CD4-positive, alpha-beta T cell (primary cell): ENCODE data around the gene RHBDL3. TPM values are rescaled to one million over a fixed set of nuclear protein-coding genes. Genes with fewer than 3 reads are reported as not detected.

Experiments
- ATAC-seq: fragments of 200-7000 bp; cut with Tn5 transposase; one replicate; pipeline ENCODE4 v1.10.0; 2022; ENCODE audit warnings: mild to moderate bottlenecking; ENCODE audit not compliant: poor library complexity
- CTCF ChIA-PET: fragments of 350-600 bp; sonication (Branson Sonifier 250); formaldehyde crosslinking; loops from one replicate; lab custom pipeline; 2021; ENCODE audit warnings: antibody characterized with exemption, inconsistent platforms; lab: Charles Lee
- POLR2A ChIA-PET: fragments of 350-600 bp; sonication (Branson Sonifier 250); formaldehyde crosslinking; loops from one replicate; lab custom pipeline; 2021; ENCODE audit warnings: antibody characterized with exemption, inconsistent platforms; lab: Charles Lee
- DNase-seq, 14 experiments: peaks; one replicate each; pipeline ENCODE4 v3.0.0-alpha.2; 2013 to 2020; ENCODE audit warnings: mixed read lengths in 2 of 14
- H3K27ac ChIP-seq, 2 donors: one replicate each; pipeline versions ENCODE4 v1.5.1 to v1.7.0; 2013; ENCODE audit warnings: low read length in 2 of 2, low read depth in 1 of 2, mild to moderate bottlenecking in 1 of 2
- H3K27me3 ChIP-seq, 2 experiments: 1 replicate in 1 of 2; 2 replicates in 1 of 2; pipeline versions ENCODE4 v1.6.1 to v1.7.0; 2013; ENCODE audit warnings: low read length in 2 of 2, control low read depth in 1 of 2, mild to moderate bottlenecking in 1 of 2, moderate library complexity in 1 of 2; ENCODE audit not compliant: insufficient read depth in 2 of 2, control insufficient read depth in 1 of 2
- H3K36me3 ChIP-seq: one replicate; pipeline ENCODE4 v1.6.1; 2013; ENCODE audit warnings: low read length, control low read depth; ENCODE audit not compliant: insufficient read depth
- H3K4me1 ChIP-seq: one replicate; pipeline ENCODE4 v1.6.1; 2013; ENCODE audit warnings: low read length, control low read depth; ENCODE audit not compliant: insufficient read depth
- H3K4me3 ChIP-seq: one replicate; pipeline ENCODE4 v1.5.1; 2013; ENCODE audit warnings: mild to moderate bottlenecking, low read length, moderate library complexity
- H3K9me3 ChIP-seq, 2 experiments: 1 replicate in 1 of 2; 2 replicates in 1 of 2; pipeline versions ENCODE4 v1.6.1 to v1.7.0; 2013; ENCODE audit warnings: low read length in 2 of 2, mild to moderate bottlenecking in 2 of 2, control low read depth in 1 of 2, moderate library complexity in 1 of 2; ENCODE audit not compliant: control insufficient read depth in 1 of 2, insufficient read depth in 1 of 2
- H3K27ac Mint-ChIP-seq: one replicate; pipeline ENCODE4 v1.8.0; 2020; ENCODE audit warnings: mixed read lengths
- H3K27me3 Mint-ChIP-seq: one replicate; pipeline ENCODE4 v1.8.0; 2021; ENCODE audit warnings: mixed read lengths
- H3K36me3 Mint-ChIP-seq: one replicate; pipeline ENCODE4 v1.8.0; 2021; ENCODE audit warnings: low read depth, mixed read lengths
- H3K4me1 Mint-ChIP-seq: one replicate; pipeline ENCODE4 v1.8.0; 2021; ENCODE audit warnings: low read depth, mixed read lengths
- H3K4me3 Mint-ChIP-seq: one replicate; pipeline ENCODE4 v1.8.0; 2020; ENCODE audit warnings: mild to moderate bottlenecking, mixed read lengths
- H3K9me3 Mint-ChIP-seq: one replicate; pipeline ENCODE4 v1.8.0; 2020; ENCODE audit warnings: mixed read lengths
- CTCF ChIP-seq: fragments of 200-600 bp; IDR thresholded peaks from one replicate; pipeline ENCODE4 v1.8.0; 2022; ENCODE audit warnings: antibody characterized with exemption, mild to moderate bottlenecking
- intact Hi-C, 2 experiments: fragments of 100-400 bp; cut with DNase I in 1 of 2; cut with micrococcal nuclease in 1 of 2; formaldehyde crosslinking; loops; one replicate each; pipeline versions ENCODE4 v1.15.1 to v1.9.0; 2023 to 2025; cut with DNase I, micrococcal nuclease
- total RNA-seq, 174 experiments: library from RNA in 2 of 174; stranded (reverse) in 2 of 174; gene quantifications; one replicate each; pipeline ENCODE4 v1.2.3 and lab custom pipeline; 2021 to 2026

RHBDL3 gene
- total RNA-seq, 2 experiments from 2014 or later = 0.08 TPM; not detected in 1

GRCh38 chr17:32269377-32269776 lies 3.7 kb downstream of the RHBDL3 start:
- no peak for DNase-seq
- Histone ChIP-seq H3K4me1 (peaks cover 24% of the 10 kb centered on the region), H3K36me3 (no peaks in the 10 kb centered on the region), H3K9me3 (no peaks in the 10 kb centered on the region), H3K4me3 (no peak overlapping the region), H3K27me3 (peaks cover 42 to 52% of the 10 kb centered on the region in 2 experiments), H3K27ac (no peak overlapping the region)
- intact Hi-C loops = no loop called here
- Mint-ChIP-seq H3K36me3 (no peaks in the 10 kb centered on the region), H3K27me3 (peaks cover 77% of the 10 kb centered on the region), H3K4me3 (peak overlapping the region; percentile 3), H3K27ac (no peak overlapping the region), H3K9me3 (no peaks in the 10 kb centered on the region), H3K4me1 (peaks cover 26% of the 10 kb centered on the region)
- ChIA-PET POLR2A (no interaction called here), CTCF (no interaction called here)
- no peak for TF ChIP-seq CTCF
- no peak for ATAC-seq

GRCh38 chr17:32271844-32272243 lies 6.2 kb downstream of the RHBDL3 start:
- H3K27me3 ChIP-seq = peaks cover 34 to 36% of the 10 kb centered on the region in 2 experiments
- no peaks in the 10 kb centered on the region for H3K9me3 Mint-ChIP-seq
- TF ChIP-seq CTCF = no peak
- no peak overlapping the region for H3K27ac Mint-ChIP-seq
- H3K4me1 ChIP-seq = peaks cover 15% of the 10 kb centered on the region
- H3K9me3 ChIP-seq = no peaks in the 10 kb centered on the region
- peaks cover 16% of the 10 kb centered on the region for H3K4me1 Mint-ChIP-seq
- no peaks in the 10 kb centered on the region for H3K36me3 Mint-ChIP-seq
- CTCF ChIA-PET = no interaction called here
- no peaks in the 10 kb centered on the region for H3K36me3 ChIP-seq
- ATAC-seq (no peak), DNase-seq (no peak)
- H3K4me3 ChIP-seq = no peak overlapping the region
- intact Hi-C loops = no loop called here
- H3K27me3 Mint-ChIP-seq = peaks cover 71% of the 10 kb centered on the region
- no peak overlapping the region for H3K27ac ChIP-seq
- no peak overlapping the region for H3K4me3 Mint-ChIP-seq
- POLR2A ChIA-PET = no interaction called here

- CTCF ChIA-PET = no interaction called here
Observed at GRCh38 chr17:32274101-32274500, 8.5 kb downstream of the RHBDL3 start.

More at GRCh38 chr17:32274101-32274500, 8.5 kb downstream of the RHBDL3 start:
- DNase-seq (no peak), ATAC-seq (no peak)
- Histone ChIP-seq H3K36me3 (no peaks in the 10 kb centered on the region), H3K9me3 (no peaks in the 10 kb centered on the region), H3K27me3 (peaks cover 15 to 17% of the 10 kb centered on the region in 2 experiments), H3K4me1 (peaks cover 3% of the 10 kb centered on the region), H3K4me3 (no peak overlapping the region), H3K27ac (no peak overlapping the region)
- intact Hi-C loops = no loop called here
- Mint-ChIP-seq H3K9me3 (no peaks in the 10 kb centered on the region), H3K36me3 (no peaks in the 10 kb centered on the region), H3K27ac (no peak overlapping the region), H3K4me3 (no peak overlapping the region), H3K27me3 (peaks cover 48% of the 10 kb centered on the region), H3K4me1 (no peaks in the 10 kb centered on the region)
- TF ChIP-seq CTCF = no peak
- POLR2A ChIA-PET = no interaction called here
